CD4-positive, CD25-positive, alpha-beta regulatory T cell (primary cell): Measurements from ENCODE around the gene MRPL21. TPM values are rescaled to one million over a fixed set of nuclear protein-coding genes. Genes with fewer than 3 reads are reported as not detected.

Experiments used
- ATAC-seq, 2 donors: fragments of 150-1000 bp; cut with Tn5 transposase; one replicate each; pipeline ENCODE4 v1.10.0; 2021; ENCODE audit warnings: low read depth in 2 of 2, moderate number of reproducible peaks in 2 of 2, moderate library complexity in 1 of 2
- DNase-seq, 3 donors: peaks; one replicate each; pipeline versions ENCODE4 v3.0.0 to v3.0.0-alpha.2; 2012 to 2022; ENCODE audit warnings: mixed read lengths in 1 of 3
- H3K27ac ChIP-seq: one replicate; pipeline ENCODE4 v1.7.0; 2013; ENCODE audit warnings: mild to moderate bottlenecking, low read length; ENCODE audit not compliant: insufficient read depth, poor library complexity, severe bottlenecking
- H3K27me3 ChIP-seq: one replicate; pipeline ENCODE4 v1.7.0; 2013; ENCODE audit warnings: low read length; ENCODE audit not compliant: control insufficient read depth, insufficient read depth
- H3K36me3 ChIP-seq: one replicate; pipeline ENCODE4 v1.7.0; 2013; ENCODE audit warnings: mild to moderate bottlenecking, low read length, moderate library complexity; ENCODE audit not compliant: control insufficient read depth, insufficient read depth
- H3K4me1 ChIP-seq: 2 replicates; pipeline ENCODE4 v1.7.0; 2013; ENCODE audit warnings: mild to moderate bottlenecking, low read length; ENCODE audit not compliant: insufficient read depth, control insufficient read depth, poor library complexity, severe bottlenecking
- H3K4me3 ChIP-seq: one replicate; pipeline ENCODE4 v1.7.0; 2013; ENCODE audit warnings: low read depth, mild to moderate bottlenecking, low read length, moderate library complexity
- H3K9me3 ChIP-seq, 2 experiments: 1 replicate in 1 of 2; 2 replicates in 1 of 2; pipeline ENCODE4 v1.7.0; 2013; ENCODE audit warnings: low read length in 2 of 2, mild to moderate bottlenecking in 1 of 2, moderate library complexity in 1 of 2; ENCODE audit not compliant: control insufficient read depth in 2 of 2
- H3K27ac Mint-ChIP-seq, 3 donors: one replicate each; pipeline ENCODE4 v1.8.0; 2020 to 2022; ENCODE audit warnings: mild to moderate bottlenecking in 3 of 3, mixed read lengths in 3 of 3, moderate library complexity in 2 of 3
- H3K27me3 Mint-ChIP-seq: one replicate; pipeline ENCODE4 v1.8.0; 2022; ENCODE audit warnings: mild to moderate bottlenecking, mixed read lengths
- H3K36me3 Mint-ChIP-seq: one replicate; pipeline ENCODE4 v1.8.0; 2020; ENCODE audit warnings: mixed read lengths
- H3K4me1 Mint-ChIP-seq, 4 donors: one replicate each; pipeline ENCODE4 v1.8.0; 2020 to 2022; ENCODE audit warnings: mixed read lengths in 4 of 4, mild to moderate bottlenecking in 1 of 4
- H3K4me3 Mint-ChIP-seq, 4 donors: one replicate each; pipeline ENCODE4 v1.8.0; 2020 to 2022; ENCODE audit warnings: mild to moderate bottlenecking in 4 of 4, mixed read lengths in 4 of 4, moderate library complexity in 3 of 4
- H3K9me3 Mint-ChIP-seq, 7 donors: one replicate each; pipeline ENCODE4 v1.8.0; 2020 to 2022; ENCODE audit warnings: mixed read lengths in 7 of 7, mild to moderate bottlenecking in 3 of 7, moderate library complexity in 2 of 7
- polyA plus RNA-seq, 4 donors: library from polyadenylated mRNA; unstranded; fragments of 300-500 nt; fragmentation: Illumina TruSeq; gene quantifications; one replicate each; pipeline ENCODE4 v1.2.3, GENCODE V29; 2021
- total RNA-seq: library from RNA; stranded (reverse); gene quantifications from one replicate; pipeline ENCODE4 v1.2.3, GENCODE V29; 2022

The MRPL21 gene
- total and polyA plus RNA-seq, 5 donors from 2014 or later, result 40.7 to 137 (median 131) TPM

GRCh38 chr11:68942751-68943271 is 39.2 kb upstream of the MRPL21 start:
- no peak overlapping the region for H3K27ac Mint-ChIP-seq
- ATAC-seq (no peak), DNase-seq (no peak)
- no peak overlapping the region for H3K4me3 ChIP-seq
- no peaks in the 10 kb centered on the region for H3K4me1 ChIP-seq
- no peaks in the 10 kb centered on the region for H3K4me1 Mint-ChIP-seq
- H3K36me3 ChIP-seq, result peaks cover 17% of the 10 kb centered on the region
- H3K9me3 ChIP-seq, result no peaks in the 10 kb centered on the region
- H3K4me3 Mint-ChIP-seq, result no peak overlapping the region
- H3K36me3 Mint-ChIP-seq, result peaks cover 4% of the 10 kb centered on the region
- H3K27me3 ChIP-seq, result no peaks in the 10 kb centered on the region
- H3K27ac ChIP-seq, result no peak overlapping the region
- no peaks in the 10 kb centered on the region for H3K9me3 Mint-ChIP-seq
- H3K27me3 Mint-ChIP-seq, result no peaks in the 10 kb centered on the region

- Histone ChIP-seq H3K36me3 (peaks cover 23% of the 10 kb centered on the region), H3K27me3 (no peaks in the 10 kb centered on the region), H3K4me3 (no peak overlapping the region), H3K4me1 (no peaks in the 10 kb centered on the region), H3K9me3 (no peaks in the 10 kb centered on the region), H3K27ac (no peak overlapping the region)
- H3K27me3 Mint-ChIP-seq, result no peaks in the 10 kb centered on the region
- no peaks in the 10 kb centered on the region for H3K4me1 Mint-ChIP-seq
- no peaks in the 10 kb centered on the region for H3K9me3 Mint-ChIP-seq
- H3K36me3 Mint-ChIP-seq, result peaks cover 4% of the 10 kb centered on the region
- no peak for ATAC-seq
- DNase-seq, result no peak
- no peak overlapping the region for H3K4me3 Mint-ChIP-seq
- no peak overlapping the region for H3K27ac Mint-ChIP-seq
Observed at GRCh38 chr11:68942095-68942620, 38.5 kb upstream of the MRPL21 start.

- no peaks in the 10 kb centered on the region for H3K27me3 Mint-ChIP-seq
- peak overlapping the region in 1 of 3 donors; percentile 23 for H3K27ac Mint-ChIP-seq
- Histone ChIP-seq H3K4me3 (no peak overlapping the region), H3K9me3 (no peaks in the 10 kb centered on the region), H3K4me1 (no peaks in the 10 kb centered on the region), H3K27me3 (no peaks in the 10 kb centered on the region), H3K27ac (no peak overlapping the region), H3K36me3 (peaks cover 27% of the 10 kb centered on the region)
- H3K4me3 Mint-ChIP-seq, result no peak overlapping the region
- H3K4me1 Mint-ChIP-seq, result no peaks in the 10 kb centered on the region
- ATAC-seq (no peak), DNase-seq (no peak)
- H3K9me3 Mint-ChIP-seq, result no peaks in the 10 kb centered on the region
- peaks cover 4% of the 10 kb centered on the region for H3K36me3 Mint-ChIP-seq
Observed at GRCh38 chr11:68941324-68942094, 37.9 kb upstream of the MRPL21 start.

GRCh38 chr11:68940651-68941323 is 37.2 kb upstream of the MRPL21 start:
- Mint-ChIP-seq H3K27me3 (no peaks in the 10 kb centered on the region), H3K4me1 (no peaks in the 10 kb centered on the region), H3K36me3 (peaks cover 4% of the 10 kb centered on the region), H3K27ac (peak overlapping the region in 1 of 3 donors; percentile 23), H3K4me3 (no peak overlapping the region), H3K9me3 (no peaks in the 10 kb centered on the region)
- Histone ChIP-seq H3K36me3 (peaks cover 35% of the 10 kb centered on the region), H3K27ac (no peak overlapping the region), H3K9me3 (no peaks in the 10 kb centered on the region), H3K4me3 (no peak overlapping the region), H3K27me3 (no peaks in the 10 kb centered on the region), H3K4me1 (no peaks in the 10 kb centered on the region)
- no peak for DNase-seq
- ATAC-seq, result no peak

- ATAC-seq (no peak), DNase-seq (no peak)
- Mint-ChIP-seq H3K9me3 (no peaks in the 10 kb centered on the region), H3K27ac (no peak overlapping the region), H3K4me3 (no peak overlapping the region), H3K4me1 (no peaks in the 10 kb centered on the region), H3K27me3 (no peaks in the 10 kb centered on the region), H3K36me3 (peaks cover 9% of the 10 kb centered on the region)
- no peaks in the 10 kb centered on the region for H3K4me1 ChIP-seq
- no peaks in the 10 kb centered on the region for H3K9me3 ChIP-seq
- H3K4me3 ChIP-seq, result no peak overlapping the region
- peaks cover 40% of the 10 kb centered on the region for H3K36me3 ChIP-seq
- no peak overlapping the region for H3K27ac ChIP-seq
- H3K27me3 ChIP-seq, result no peaks in the 10 kb centered on the region
Observed at GRCh38 chr11:68939583-68940555, 36.2 kb upstream of the MRPL21 start.

- Histone ChIP-seq H3K27ac (no peak overlapping the region), H3K36me3 (peaks cover 44% of the 10 kb centered on the region), H3K4me3 (no peak overlapping the region), H3K9me3 (no peaks in the 10 kb centered on the region), H3K27me3 (no peaks in the 10 kb centered on the region), H3K4me1 (no peaks in the 10 kb centered on the region)
- ATAC-seq (no peak), DNase-seq (no peak)
- Mint-ChIP-seq H3K9me3 (no peaks in the 10 kb centered on the region), H3K36me3 (peaks cover 9% of the 10 kb centered on the region), H3K27ac (peak overlapping the region in 1 of 3 donors; percentile 71), H3K27me3 (no peaks in the 10 kb centered on the region), H3K4me3 (no peak overlapping the region), H3K4me1 (no peaks in the 10 kb centered on the region)
Observed at GRCh38 chr11:68938816-68939582, 35.4 kb upstream of the MRPL21 start.

GRCh38 chr11:68938088-68938487 is 34.5 kb upstream of the MRPL21 start:
- DNase-seq, result no peak
- Mint-ChIP-seq H3K4me3 (no peak overlapping the region), H3K36me3 (peaks cover 9% of the 10 kb centered on the region), H3K27ac (no peak overlapping the region), H3K27me3 (no peaks in the 10 kb centered on the region), H3K9me3 (no peaks in the 10 kb centered on the region), H3K4me1 (no peaks in the 10 kb centered on the region)
- Histone ChIP-seq H3K36me3 (peaks cover 48% of the 10 kb centered on the region), H3K27ac (no peak overlapping the region), H3K9me3 (no peaks in the 10 kb centered on the region), H3K4me1 (no peaks in the 10 kb centered on the region), H3K4me3 (no peak overlapping the region), H3K27me3 (no peaks in the 10 kb centered on the region)
- ATAC-seq, result no peak
